OCI-LY3 (cell line): ENCODE results near the gene HORMAD2.

Experiments used
- EZH2phosphoT487 ChIP-seq: fragments of 200-600 bp; shearing (Covaris generic); IDR thresholded peaks from 2 replicates; pipeline ENCODE4 v1.6.1; 2018; ENCODE audit warnings: antibody characterized with exemption, mixed run types, low read depth
- TF ChIP-seq, protein P1 (sequence below): fragments of 200-600, 300-600 bp; sonication (generic); IDR thresholded peaks from 2 replicates; pipeline ENCODE4 v1.5.1; 2014; ENCODE audit warnings: antibody characterized with exemption, low read length, low read depth

DNA sequence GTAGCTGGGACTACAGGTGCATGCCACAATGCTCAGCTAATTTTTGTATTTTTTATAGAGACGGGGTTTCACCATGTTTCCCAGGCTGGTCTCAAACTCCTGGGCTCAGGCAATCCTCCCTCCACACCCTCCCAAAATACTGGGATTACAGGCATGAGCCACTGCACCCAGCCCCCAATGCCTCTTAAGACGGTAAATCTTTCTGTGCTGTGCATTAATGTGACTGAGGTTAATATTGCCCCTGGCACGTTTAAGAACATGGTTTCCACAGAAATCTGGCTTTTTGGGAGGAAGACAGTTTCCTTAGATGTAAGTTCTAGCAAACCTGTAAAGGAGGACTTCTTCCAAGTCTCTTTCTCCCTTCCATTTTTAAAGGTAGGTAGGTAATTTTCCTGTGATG is 6.1 kb upstream of the HORMAD2 start:
- no peak for TF ChIP-seq EZH2phosphoT487
- TF ChIP-seq, protein P1, sequence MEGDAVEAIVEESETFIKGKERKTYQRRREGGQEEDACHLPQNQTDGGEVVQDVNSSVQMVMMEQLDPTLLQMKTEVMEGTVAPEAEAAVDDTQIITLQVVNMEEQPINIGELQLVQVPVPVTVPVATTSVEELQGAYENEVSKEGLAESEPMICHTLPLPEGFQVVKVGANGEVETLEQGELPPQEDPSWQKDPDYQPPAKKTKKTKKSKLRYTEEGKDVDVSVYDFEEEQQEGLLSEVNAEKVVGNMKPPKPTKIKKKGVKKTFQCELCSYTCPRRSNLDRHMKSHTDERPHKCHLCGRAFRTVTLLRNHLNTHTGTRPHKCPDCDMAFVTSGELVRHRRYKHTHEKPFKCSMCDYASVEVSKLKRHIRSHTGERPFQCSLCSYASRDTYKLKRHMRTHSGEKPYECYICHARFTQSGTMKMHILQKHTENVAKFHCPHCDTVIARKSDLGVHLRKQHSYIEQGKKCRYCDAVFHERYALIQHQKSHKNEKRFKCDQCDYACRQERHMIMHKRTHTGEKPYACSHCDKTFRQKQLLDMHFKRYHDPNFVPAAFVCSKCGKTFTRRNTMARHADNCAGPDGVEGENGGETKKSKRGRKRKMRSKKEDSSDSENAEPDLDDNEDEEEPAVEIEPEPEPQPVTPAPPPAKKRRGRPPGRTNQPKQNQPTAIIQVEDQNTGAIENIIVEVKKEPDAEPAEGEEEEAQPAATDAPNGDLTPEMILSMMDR, result no peak
